K562 (cell line): ENCODE measurements around the gene CAPN8. TPM values are rescaled to one million over a fixed set of nuclear protein-coding genes. Genes with fewer than 3 reads are reported as not detected.
A peak's percentile ranks its signal among the peaks of the same experiment; 100 is the strongest.

Source experiments
- ATAC-seq: fragments of 200-7000 bp; cut with Tn5 transposase; 3 replicates; pipeline ENCODE4 v1.9.1; 2020; ENCODE audit warnings: moderate library complexity
- BruUV-seq: library from RNA; stranded (reverse); fragments of 400-500 nt; replicated peaks from 2 replicates; lab custom pipeline; 2021; lab: Mats Ljungman, UMichigan
- CTCF ChIA-PET: fragments of 300-600 bp; formaldehyde crosslinking; extraction: SDS; loops from one replicate; lab custom pipeline; 2021; ENCODE audit warnings: low intra/inter-chr PET ratio; lab: Yijun Ruan, JAX
- POLR2A ChIA-PET: fragments of 300-600, 350-650 bp; sonication (Branson Sonifier 250); formaldehyde crosslinking; extraction: SDS; loops from one replicate; lab custom pipeline; 2021; ENCODE audit warnings: antibody characterized with exemption, inconsistent platforms; lab: Yijun Ruan, JAX
- DNase-seq, 4 experiments: peaks; one replicate each; pipeline versions ENCODE4 v3.0.0 to v3.0.0-alpha.2; 2011 to 2018; ENCODE audit warnings: low spot score in 3 of 4, mixed read lengths in 3 of 4; ENCODE audit errors: extremely low read depth in 1 of 4
- FAIRE-seq: peaks from 2 replicates; lab custom pipeline; 2011; peaks lifted over from hg19 to GRCh38; lab: Jason Lieb, UNC
- H2AFZ ChIP-seq: 2 replicates; pipeline ENCODE4 v1.6.0; 2011; ENCODE audit warnings: low read depth, low read length, control low read depth, inconsistent platforms
- H3K27ac ChIP-seq: fragments of 200-600 bp; 3 replicates; pipeline ENCODE4 v1.8.0; 2011; ENCODE audit warnings: low read depth, mild to moderate bottlenecking, control low read depth, inconsistent platforms, low read length, moderate library complexity, mixed read lengths; ENCODE audit errors: extremely low read depth
- H3K27me3 ChIP-seq, 2 experiments: fragments of 300-600 bp in 1 of 2; 2 replicates in 1 of 2; 3 replicates in 1 of 2; pipeline versions ENCODE4 v1.6.0 to v1.8.0; 2011; ENCODE audit warnings: inconsistent platforms in 2 of 2, low read length in 2 of 2, mild to moderate bottlenecking in 1 of 2, mixed read lengths in 1 of 2, moderate library complexity in 1 of 2; ENCODE audit not compliant: control insufficient read depth in 2 of 2, insufficient read depth in 2 of 2
- H3K36me3 ChIP-seq: fragments of 300-600 bp; 3 replicates; pipeline ENCODE4 v1.8.0; 2011; ENCODE audit warnings: mild to moderate bottlenecking, low read length, inconsistent platforms; ENCODE audit not compliant: control insufficient read depth, insufficient read depth
- H3K4me1 ChIP-seq, 2 experiments: fragments of 200-600 bp in 1 of 2; replicated peaks in 1 of 2; 2 replicates in 1 of 2; 3 replicates in 1 of 2; pipeline versions ENCODE4 v1.5.1 to v1.8.0; 2011; ENCODE audit warnings: inconsistent platforms in 2 of 2, low read length in 2 of 2, mild to moderate bottlenecking in 1 of 2, mixed read lengths in 1 of 2, moderate library complexity in 1 of 2; ENCODE audit not compliant: control insufficient read depth in 2 of 2, insufficient read depth in 2 of 2
- H3K4me2 ChIP-seq: 2 replicates; pipeline ENCODE4 v1.6.1; 2011; ENCODE audit warnings: low read length, control low read depth, inconsistent platforms, mixed read lengths; ENCODE audit not compliant: insufficient read depth
- H3K4me3 ChIP-seq: fragments of 200-600 bp; sonication (generic), shearing (Covaris generic); 2 replicates; pipeline ENCODE4 v1.5.1; 2016; ENCODE audit warnings: control low read depth, inconsistent platforms
- H3K79me2 ChIP-seq: fragments of 200-600 bp; 3 replicates; pipeline ENCODE4 v1.8.0; 2011; ENCODE audit warnings: low read length, inconsistent platforms; ENCODE audit not compliant: control insufficient read depth, insufficient read depth
- H3K9ac ChIP-seq, 2 experiments: 2 replicates each; pipeline versions ENCODE4 v1.6.0 to v1.6.1; 2011; ENCODE audit warnings: low read depth in 2 of 2, low read length in 2 of 2, control low read depth in 1 of 2, inconsistent platforms in 1 of 2, mild to moderate bottlenecking in 1 of 2, mixed read lengths in 1 of 2; ENCODE audit not compliant: insufficient read depth in 1 of 2
- H3K9me1 ChIP-seq: one replicate; pipeline ENCODE4 v1.6.0; 2011; ENCODE audit warnings: inconsistent platforms, mild to moderate bottlenecking, low read length, moderate library complexity; ENCODE audit not compliant: control insufficient read depth, insufficient read depth
- H3K9me3 ChIP-seq: replicated peaks from 2 replicates; pipeline ENCODE4 v1.5.1; 2011; ENCODE audit warnings: low read depth, low read length, inconsistent platforms; ENCODE audit not compliant: control insufficient read depth, insufficient read depth
- H4K20me1 ChIP-seq: replicated peaks from 2 replicates; pipeline ENCODE4 v1.6.1; 2011; ENCODE audit warnings: low read length, inconsistent platforms, mixed read lengths; ENCODE audit not compliant: control insufficient read depth, insufficient read depth
- RBM25 ChIP-seq: fragments of 200-400 bp; formaldehyde crosslinking; IDR thresholded peaks from 2 replicates; pipeline ENCODE4 v1.6.1; 2018; ENCODE audit warnings: low read length, low read depth, moderate library complexity; ENCODE audit not compliant: severe bottlenecking
- ZNF239 ChIP-seq: fragments of 250-450 bp; sonication (Bioruptor Pico); IDR thresholded peaks from 2 replicates; pipeline ENCODE4 v1.4.0; 2020; ENCODE audit warnings: mild to moderate bottlenecking
- WGBS: fragments of 100-300 bp; shearing (Covaris generic); methylation state at CpG from one replicate; pipeline ENCODE4 v1.1.6; 2016; ENCODE audit warnings: low coverage, mixed read lengths; ENCODE audit not compliant: insufficient coverage; ENCODE audit errors: missing lambda C conversion rate; 5-methylcytosine and 5-hydroxymethylcytosine counted together
- in situ Hi-C: fragments of 300-500 bp; cut with MboI; formaldehyde crosslinking; loops from 4 replicates; pipeline ENCODE4 v1.15.0; 2018; ENCODE audit warnings: inconsistent platforms, mixed read lengths
- intact Hi-C: fragments of 100-400 bp; cut with micrococcal nuclease; formaldehyde crosslinking; loops from 2 replicates; pipeline ENCODE4 v1.14.2; 2022
- polyA plus RNA-seq, 8 experiments: library from polyadenylated mRNA; depleted of rRNA in 4 of 8; stranded (reverse) in 5 of 8; unstranded in 3 of 8; fragments of >200 nt; fragmentation: Nextera tagmentation in 2 of 8; fragmentation: Illumina TruSeq in 1 of 8; extraction: Ambion mirVana in 2 of 8; extraction: Trizol in 1 of 8; gene quantifications; 2 replicates each; pipeline versions ENCODE4 v1.2.1 to v1.2.3, GENCODE V29; 2011 to 2014; ENCODE audit warnings: inconsistent platforms in 1 of 8, missing spikeins in 1 of 8
- total RNA-seq, 7 experiments: library from RNA; depleted of rRNA in 6 of 7; stranded (reverse); fragments of >200 nt in 6 of 7; fragmentation: Illumina TruSeq in 2 of 7; extraction: Trizol in 2 of 7; gene quantifications; 2 replicates each; pipeline versions ENCODE4 v1.2.1 to v1.2.3, GENCODE V29; 2011 to 2021; ENCODE audit warnings: low replicate concordance in 1 of 7
- TF ChIP-seq, protein P1 (sequence below): sonication (generic); formaldehyde crosslinking; IDR thresholded peaks from 2 replicates; pipeline ENCODE4 v1.8.0; 2023; ENCODE audit warnings: mild to moderate bottlenecking, missing genetic modification reagents

Gene CAPN8
- total and polyA plus RNA-seq, 9 of the 15 experiments (the other 6 are each of a cell fraction or from before 2014, with no cell fraction given) = 0.06 TPM; not detected in 8

DNA sequence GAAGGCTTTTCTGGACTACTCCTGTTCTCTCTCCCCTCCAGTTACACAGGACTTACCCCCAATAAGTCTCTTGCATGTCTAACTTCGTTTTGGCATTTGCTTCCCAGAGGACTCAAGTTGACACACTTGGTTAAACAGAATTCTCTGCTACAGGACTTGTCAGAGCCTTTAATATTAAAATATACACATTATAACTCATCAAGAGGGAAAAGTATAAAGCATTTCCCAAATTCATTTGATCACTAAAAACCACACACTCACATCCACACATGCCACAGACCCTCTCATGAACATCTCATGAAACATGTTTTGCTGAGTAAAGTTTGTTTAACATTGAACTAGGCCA lies 38.1 kb upstream of the CAPN8 start:
- Histone ChIP-seq H3K4me2 (no peak overlapping the region), H3K36me3 (no peaks in the 10 kb centered on the region), H3K4me3 (no peak overlapping the region), H3K79me2 (no peaks in the 10 kb centered on the region), H3K27ac (no peak overlapping the region), H3K9ac (no peak overlapping the region), H3K9me3 (no peaks in the 10 kb centered on the region), H3K9me1 (no peaks in the 10 kb centered on the region), H2AFZ (no peak overlapping the region), H4K20me1 (no peaks in the 10 kb centered on the region), H3K4me1 (peaks cover 34 to 46% of the 10 kb centered on the region in 2 experiments), H3K27me3 (no peaks in the 10 kb centered on the region)
- in situ Hi-C loops (loop anchor here (25.0 kb wide), 1 partner anchor 209 kb away; no protein-coding TSS in a partner anchor), intact Hi-C loops (loop anchor here (10.0 kb wide), 1 partner anchor 1221 kb away; the partner anchor contains the start of gene DNAH14)
- ChIA-PET POLR2A (no interaction called here), CTCF (no interaction called here)
- ATAC-seq (no peak), DNase-seq (no peak), FAIRE-seq (no peak)
- peak; percentile 98 for TF ChIP-seq ZNF239 (CRISPR knock-in tag)
- peak; percentile 74 for TF ChIP-seq RBM25
- TF ChIP-seq, protein P1, sequence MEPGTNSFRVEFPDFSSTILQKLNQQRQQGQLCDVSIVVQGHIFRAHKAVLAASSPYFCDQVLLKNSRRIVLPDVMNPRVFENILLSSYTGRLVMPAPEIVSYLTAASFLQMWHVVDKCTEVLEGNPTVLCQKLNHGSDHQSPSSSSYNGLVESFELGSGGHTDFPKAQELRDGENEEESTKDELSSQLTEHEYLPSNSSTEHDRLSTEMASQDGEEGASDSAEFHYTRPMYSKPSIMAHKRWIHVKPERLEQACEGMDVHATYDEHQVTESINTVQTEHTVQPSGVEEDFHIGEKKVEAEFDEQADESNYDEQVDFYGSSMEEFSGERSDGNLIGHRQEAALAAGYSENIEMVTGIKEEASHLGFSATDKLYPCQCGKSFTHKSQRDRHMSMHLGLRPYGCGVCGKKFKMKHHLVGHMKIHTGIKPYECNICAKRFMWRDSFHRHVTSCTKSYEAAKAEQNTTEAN = no peak
- BruUV-seq = no TSS peak
- whole genome bisulfite sequencing = 0% methylated on average over 1 of the region's 1 CpG
